GM12878 (cell line): ENCODE data around the gene SMARCC2. TPM values are rescaled to one million over a fixed set of nuclear protein-coding genes. Genes with fewer than 3 reads are reported as not detected.
A peak's percentile ranks its signal among the peaks of the same experiment; 100 is the strongest.

Experiments
- ATAC-seq: fragments of 200-7000 bp; cut with Tn5 transposase; 3 replicates; pipeline ENCODE4 v1.9.1; 2020; ENCODE audit warnings: mild to moderate bottlenecking, moderate library complexity
- BruUV-seq: library from RNA; stranded (reverse); fragments of 400-500 nt; replicated peaks from 2 replicates; lab custom pipeline; 2021; lab: Mats Ljungman, UMichigan
- CTCF ChIA-PET: fragments of 300-600 bp; sonication (Branson Sonifier 250); formaldehyde crosslinking; extraction: SDS; loops from one replicate; lab custom pipeline; 2021; ENCODE audit warnings: inconsistent platforms; lab: Yijun Ruan, JAX
- POLR2A ChIA-PET: fragments of 350-600 bp; formaldehyde crosslinking; extraction: SDS; loops from one replicate; lab custom pipeline; 2021; ENCODE audit warnings: inconsistent platforms; lab: Charles Lee
- RAD21 ChIA-PET: fragments of 300-600 bp; sonication (Branson Sonifier 250); formaldehyde crosslinking; loops from one replicate; lab custom pipeline; 2023; ENCODE audit warnings: antibody characterized with exemption; ENCODE audit not compliant: unreplicated experiment; lab: Charles Lee
- SMC1A ChIA-PET: fragments of 300-600 bp; sonication (Branson Sonifier 250); formaldehyde crosslinking; loops from one replicate; lab custom pipeline; 2023; ENCODE audit not compliant: unreplicated experiment, uncharacterized antibody; lab: Charles Lee
- DNase-seq: peaks from one replicate; pipeline ENCODE4 v3.0.0-alpha.2; 2011; ENCODE audit warnings: low read depth, low spot score
- FAIRE-seq: peaks from 3 replicates; lab custom pipeline; 2011; peaks lifted over from hg19 to GRCh38; lab: Jason Lieb, UNC
- H2AFZ ChIP-seq: 2 replicates; pipeline ENCODE4 v1.6.0; 2011; ENCODE audit warnings: low read depth, low read length, control low read depth; ENCODE audit not compliant: control insufficient read depth
- H3K27ac ChIP-seq: 2 replicates; pipeline ENCODE4 v1.5.1; 2011; ENCODE audit warnings: control low read depth; ENCODE audit not compliant: control insufficient read depth, insufficient read depth
- H3K27me3 ChIP-seq, 2 experiments: replicated peaks in 1 of 2; 2 replicates each; pipeline versions ENCODE4 v1.6.0 to v1.6.1; 2011; ENCODE audit warnings: low read length in 1 of 2; ENCODE audit not compliant: control insufficient read depth in 2 of 2, insufficient read depth in 2 of 2
- H3K36me3 ChIP-seq, 2 experiments: 2 replicates each; pipeline ENCODE4 v1.5.1; 2011; ENCODE audit warnings: low read length in 1 of 2; ENCODE audit not compliant: control insufficient read depth in 2 of 2, insufficient read depth in 2 of 2
- H3K4me1 ChIP-seq: 2 replicates; pipeline ENCODE4 v1.6.1; 2011; ENCODE audit warnings: mild to moderate bottlenecking, low read length, moderate library complexity, mixed read lengths; ENCODE audit not compliant: control insufficient read depth, insufficient read depth
- H3K4me2 ChIP-seq: 2 replicates; pipeline ENCODE4 v1.6.0; 2011; ENCODE audit warnings: control low read depth; ENCODE audit not compliant: control insufficient read depth, insufficient read depth
- H3K4me3 ChIP-seq: fragments of 200-600 bp; sonication (generic); 2 replicates; pipeline ENCODE4 v1.5.1; 2016
- H3K79me2 ChIP-seq: 2 replicates; pipeline ENCODE4 v1.6.0; 2011; ENCODE audit warnings: low read length; ENCODE audit not compliant: control insufficient read depth, insufficient read depth
- H3K9ac ChIP-seq: 2 replicates; pipeline ENCODE4 v1.8.0; 2011; ENCODE audit warnings: low read length, control low read depth, mixed read lengths; ENCODE audit not compliant: control insufficient read depth, insufficient read depth
- H3K9me3 ChIP-seq: replicated peaks from 3 replicates; pipeline ENCODE4 v1.5.1; 2011; ENCODE audit warnings: mild to moderate bottlenecking, low read length; ENCODE audit not compliant: control insufficient read depth, insufficient read depth
- H4K20me1 ChIP-seq: 2 replicates; pipeline ENCODE4 v1.6.0; 2011; ENCODE audit not compliant: control insufficient read depth, insufficient read depth
- GATAD2B ChIP-seq: fragments of 450-650 bp; conservative IDR thresholded peaks from 2 replicates; pipeline ENCODE4 v1.6.1; 2017; ENCODE audit warnings: low read depth, mild to moderate bottlenecking, moderate library complexity
- HDGF ChIP-seq: fragments of 450-650 bp; IDR thresholded peaks from 2 replicates; pipeline ENCODE4 v1.6.1; 2016; ENCODE audit warnings: antibody characterized with exemption
- JUNB ChIP-seq: IDR thresholded peaks from 2 replicates; pipeline ENCODE4 v1.6.1; 2016; ENCODE audit warnings: antibody characterized with exemption, mild to moderate bottlenecking
- MEF2B ChIP-seq: fragments of 450-650 bp; IDR thresholded peaks from 2 replicates; pipeline ENCODE4 v1.6.1; 2018; ENCODE audit warnings: mild to moderate bottlenecking, moderate library complexity; ENCODE audit not compliant: partially characterized antibody, poor library complexity, severe bottlenecking
- POLR2AphosphoS2 ChIP-seq: IDR thresholded peaks from 2 replicates; pipeline ENCODE4 v1.6.1; 2011; ENCODE audit warnings: low read depth, mild to moderate bottlenecking, low read length, improper control_type of control experiment, moderate library complexity
- SIX5 ChIP-seq: IDR thresholded peaks from 2 replicates; pipeline ENCODE4 v1.6.1; 2011; ENCODE audit warnings: mild to moderate bottlenecking, low read depth, low read length, moderate library complexity; ENCODE audit not compliant: severe bottlenecking
- WRNIP1 ChIP-seq: IDR thresholded peaks from 2 replicates; pipeline ENCODE4 v1.6.1; 2011; ENCODE audit warnings: low read depth, low read length, improper control_type of control experiment, borderline replicate concordance
- WGBS: methylation state at CpG from one replicate; pipeline ENCODE4 v1.1.6; 2016; ENCODE audit warnings: low lambda C conversion rate; ENCODE audit not compliant: insufficient replicate concordance, insufficient coverage; ENCODE audit errors: missing lambda C conversion rate; 5-methylcytosine and 5-hydroxymethylcytosine counted together
- in situ Hi-C: fragments of 300-500 bp; cut with MboI; formaldehyde crosslinking; loops from 9 replicates; pipeline ENCODE4 v1.14.3; 2018; ENCODE audit warnings: mixed read lengths
- intact Hi-C: fragments of 100-400 bp; cut with micrococcal nuclease; formaldehyde crosslinking; loops from one replicate; pipeline ENCODE4 v1.14.2; 2022; ENCODE audit not compliant: unreplicated experiment
- polyA plus RNA-seq, 11 experiments: library from polyadenylated mRNA; depleted of rRNA in 4 of 11; unstranded in 6 of 11; stranded (reverse) in 5 of 11; fragments of >200 nt; fragmentation: Nextera tagmentation in 4 of 11; fragmentation: Illumina TruSeq in 1 of 11; extraction: Ambion mirVana in 4 of 11; extraction: Trizol in 1 of 11; gene quantifications; 1 replicate in 1 of 11; 2 replicates in 10 of 11; pipeline versions ENCODE4 v1.2.1 to v1.2.3, GENCODE V29; 2011 to 2016; ENCODE audit warnings: inconsistent platforms in 2 of 11, missing spikeins in 2 of 11, low read depth in 1 of 11
- total RNA-seq, 4 experiments: library from RNA; depleted of rRNA in 3 of 4; stranded (reverse); fragments of >200 nt in 3 of 4; fragmentation: Illumina TruSeq in 1 of 4; extraction: Trizol in 1 of 4; gene quantifications; 2 replicates each; pipeline versions ENCODE4 v1.2.1 to v1.2.3, GENCODE V29; 2013 to 2021
- TF ChIP-seq, protein P1 (sequence below): fragments of 450-650 bp; IDR thresholded peaks from 2 replicates; pipeline ENCODE4 v1.6.1; 2017; ENCODE audit warnings: low read depth, mild to moderate bottlenecking, moderate library complexity
- TF ChIP-seq, protein P2 (sequence below): fragments of 450-650 bp; IDR thresholded peaks from 2 replicates; pipeline ENCODE4 v1.6.1; 2017; ENCODE audit warnings: mild to moderate bottlenecking
- TF ChIP-seq, protein P3 (sequence below), 3 experiments: IDR thresholded peaks in 2 of 3; conservative IDR thresholded peaks in 1 of 3; 2 replicates each; pipeline ENCODE4 v1.5.1; 2011; ENCODE audit warnings: low read depth in 3 of 3, low read length in 3 of 3, mild to moderate bottlenecking in 3 of 3, control low read depth in 2 of 3, moderate library complexity in 2 of 3, inconsistent platforms in 1 of 3, mixed read lengths in 1 of 3; ENCODE audit not compliant: control insufficient read depth in 2 of 3, insufficient read depth in 1 of 3; ENCODE audit errors: extremely low read depth in 1 of 3
- TF ChIP-seq, protein P4 (sequence below): fragments of 150-350 bp; IDR thresholded peaks from 2 replicates; pipeline ENCODE4 v1.6.1; 2014; ENCODE audit warnings: mild to moderate bottlenecking, low read depth, low read length

SMARCC2 gene
- total and polyA plus RNA-seq, 10 of the 15 experiments (the other 5 are each of a cell fraction or from before 2014, with no cell fraction given), result 13.6 to 71.2 (median 42.3) TPM

DNA sequence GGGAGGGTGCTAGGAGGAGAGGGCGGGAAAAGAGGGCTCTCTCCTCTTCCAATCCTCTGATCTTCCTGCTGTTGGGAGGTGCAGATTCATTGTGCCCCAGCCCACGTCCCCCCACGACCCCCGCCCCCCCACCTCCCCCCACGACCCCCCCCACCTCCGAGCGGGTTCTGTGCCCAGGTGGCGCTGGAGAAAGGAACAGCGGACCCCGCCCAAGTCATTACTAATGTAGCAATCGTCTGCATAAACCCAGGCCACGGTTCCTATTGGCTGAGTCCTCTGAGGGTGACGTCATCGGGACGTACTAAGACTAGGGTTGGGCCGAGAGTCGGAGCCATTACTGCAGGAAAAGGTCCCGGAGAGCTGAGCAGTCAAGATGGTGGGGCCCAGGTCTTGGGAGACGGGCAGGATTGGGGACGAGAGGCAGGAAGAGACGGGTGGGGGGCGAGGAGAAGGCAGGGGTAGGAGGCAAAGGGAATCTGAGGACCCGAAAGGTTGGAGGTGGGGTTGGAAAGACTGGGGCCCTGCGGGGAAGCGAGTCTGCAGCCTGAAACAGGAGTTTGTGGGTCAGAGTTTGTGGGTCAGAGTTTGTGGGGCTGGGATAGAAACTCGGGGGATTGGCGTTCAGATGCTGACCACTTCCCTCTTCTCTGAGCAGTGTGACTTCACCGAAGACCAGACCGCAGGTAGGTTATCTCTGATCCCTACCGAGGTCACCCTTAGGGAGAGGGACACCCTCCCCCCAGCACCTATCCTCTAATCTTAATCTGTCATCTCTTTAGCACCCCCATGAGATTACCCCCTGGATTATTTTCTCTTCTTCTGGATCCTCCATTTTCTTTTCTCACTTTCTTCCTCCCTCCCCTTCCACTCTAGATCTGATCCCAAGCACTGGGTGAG is 31.0 kb downstream of the SMARCC2 start, which contains the start of gene MYL6:
TSS of gene MYL6 (plus strand) at position 331 of the 897 bp plus-strand sequence. CDS start at position 374, 43 bp downstream.
- ChIA-PET SMC1A (interaction anchor here (1.0 to 2.4 kb wide), 4 partner anchors 29 to 33 kb away, joined by 3 to 12 read pairs (median 6); partner anchors contain the start of genes ESYT1 and SMARCC2), POLR2A (interaction anchor here (0.6 to 2.5 kb wide), 14 partner anchors 14 to 1095 kb away, joined by 3 to 19 read pairs (median 4); partner anchors contain the start of genes ESYT1, PA2G4, RAB5B and RNF41), RAD21 (interaction anchor here (1.2 to 2.8 kb wide), 7 partner anchors 18 to 63 kb away, joined by 3 to 18 read pairs (median 5); partner anchors contain the start of genes ESYT1, RNF41, SMARCC2 and ZC3H10), CTCF (interaction anchor here (0.8 to 2.2 kb wide), 9 partner anchors 14 to 306 kb away, joined by 4 to 13 read pairs (median 4); partner anchors contain the start of genes ESYT1 and SMARCC2)
- peaks cover 24% of the 10 kb centered on the region for H3K4me1 ChIP-seq
- in situ Hi-C loops, result no loop called here
- peaks cover 23 to 28% of the 10 kb centered on the region in 2 experiments for H3K36me3 ChIP-seq
- no peaks in the 10 kb centered on the region for H3K27me3 ChIP-seq
- peak within 1 kb of the TSS; percentile 98 for H3K4me2 ChIP-seq
- peak within 1 kb of the TSS; percentile 90 for H3K4me3 ChIP-seq
- DNase-seq, result peak; percentile 88
- H3K9me3 ChIP-seq, result no peaks in the 10 kb centered on the region
- intact Hi-C loops, result loop anchor here (2.0 kb wide), 1 partner anchor 31 kb away; the partner anchor contains the start of gene SMARCC2
- H3K79me2 ChIP-seq, result peaks cover 41% of the 10 kb centered on the region
- peak within 1 kb of the TSS; percentile 89 for H3K9ac ChIP-seq
- no peaks in the 10 kb centered on the region for H4K20me1 ChIP-seq
- FAIRE-seq, result peak; percentile 99
- peak within 1 kb of the TSS; percentile 91 for H3K27ac ChIP-seq
- H2AFZ ChIP-seq, result peak within 1 kb of the TSS; percentile 71
- ATAC-seq, result peak; percentile 87
- no TSS peak for BruUV-seq
- WGBS, result 0% methylated on average over 27 of the region's 30 CpGs
- TF ChIP-seq, protein P1, sequence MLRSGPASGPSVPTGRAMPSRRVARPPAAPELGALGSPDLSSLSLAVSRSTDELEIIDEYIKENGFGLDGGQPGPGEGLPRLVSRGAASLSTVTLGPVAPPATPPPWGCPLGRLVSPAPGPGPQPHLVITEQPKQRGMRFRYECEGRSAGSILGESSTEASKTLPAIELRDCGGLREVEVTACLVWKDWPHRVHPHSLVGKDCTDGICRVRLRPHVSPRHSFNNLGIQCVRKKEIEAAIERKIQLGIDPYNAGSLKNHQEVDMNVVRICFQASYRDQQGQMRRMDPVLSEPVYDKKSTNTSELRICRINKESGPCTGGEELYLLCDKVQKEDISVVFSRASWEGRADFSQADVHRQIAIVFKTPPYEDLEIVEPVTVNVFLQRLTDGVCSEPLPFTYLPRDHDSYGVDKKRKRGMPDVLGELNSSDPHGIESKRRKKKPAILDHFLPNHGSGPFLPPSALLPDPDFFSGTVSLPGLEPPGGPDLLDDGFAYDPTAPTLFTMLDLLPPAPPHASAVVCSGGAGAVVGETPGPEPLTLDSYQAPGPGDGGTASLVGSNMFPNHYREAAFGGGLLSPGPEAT, result peak; percentile 73
- TF ChIP-seq MEF2B (no peak), WRNIP1 (no peak), GATAD2B (0 out of 2 replicates have a peak, but pooled peaks have one; percentile 35), HDGF (peak; percentile 95), POLR2AphosphoS2 (peak; percentile 99), SIX5 (no peak), JUNB (no peak; the same call in 1 of the 2 replicates)
- TF ChIP-seq, protein P2, sequence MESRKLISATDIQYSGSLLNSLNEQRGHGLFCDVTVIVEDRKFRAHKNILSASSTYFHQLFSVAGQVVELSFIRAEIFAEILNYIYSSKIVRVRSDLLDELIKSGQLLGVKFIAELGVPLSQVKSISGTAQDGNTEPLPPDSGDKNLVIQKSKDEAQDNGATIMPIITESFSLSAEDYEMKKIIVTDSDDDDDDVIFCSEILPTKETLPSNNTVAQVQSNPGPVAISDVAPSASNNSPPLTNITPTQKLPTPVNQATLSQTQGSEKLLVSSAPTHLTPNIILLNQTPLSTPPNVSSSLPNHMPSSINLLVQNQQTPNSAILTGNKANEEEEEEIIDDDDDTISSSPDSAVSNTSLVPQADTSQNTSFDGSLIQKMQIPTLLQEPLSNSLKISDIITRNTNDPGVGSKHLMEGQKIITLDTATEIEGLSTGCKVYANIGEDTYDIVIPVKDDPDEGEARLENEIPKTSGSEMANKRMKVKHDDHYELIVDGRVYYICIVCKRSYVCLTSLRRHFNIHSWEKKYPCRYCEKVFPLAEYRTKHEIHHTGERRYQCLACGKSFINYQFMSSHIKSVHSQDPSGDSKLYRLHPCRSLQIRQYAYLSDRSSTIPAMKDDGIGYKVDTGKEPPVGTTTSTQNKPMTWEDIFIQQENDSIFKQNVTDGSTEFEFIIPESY, result 0 out of 2 replicates have a peak, but pooled peaks have one; percentile 25
- TF ChIP-seq, protein P3, sequence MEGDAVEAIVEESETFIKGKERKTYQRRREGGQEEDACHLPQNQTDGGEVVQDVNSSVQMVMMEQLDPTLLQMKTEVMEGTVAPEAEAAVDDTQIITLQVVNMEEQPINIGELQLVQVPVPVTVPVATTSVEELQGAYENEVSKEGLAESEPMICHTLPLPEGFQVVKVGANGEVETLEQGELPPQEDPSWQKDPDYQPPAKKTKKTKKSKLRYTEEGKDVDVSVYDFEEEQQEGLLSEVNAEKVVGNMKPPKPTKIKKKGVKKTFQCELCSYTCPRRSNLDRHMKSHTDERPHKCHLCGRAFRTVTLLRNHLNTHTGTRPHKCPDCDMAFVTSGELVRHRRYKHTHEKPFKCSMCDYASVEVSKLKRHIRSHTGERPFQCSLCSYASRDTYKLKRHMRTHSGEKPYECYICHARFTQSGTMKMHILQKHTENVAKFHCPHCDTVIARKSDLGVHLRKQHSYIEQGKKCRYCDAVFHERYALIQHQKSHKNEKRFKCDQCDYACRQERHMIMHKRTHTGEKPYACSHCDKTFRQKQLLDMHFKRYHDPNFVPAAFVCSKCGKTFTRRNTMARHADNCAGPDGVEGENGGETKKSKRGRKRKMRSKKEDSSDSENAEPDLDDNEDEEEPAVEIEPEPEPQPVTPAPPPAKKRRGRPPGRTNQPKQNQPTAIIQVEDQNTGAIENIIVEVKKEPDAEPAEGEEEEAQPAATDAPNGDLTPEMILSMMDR (IDR thresholded peaks at IDR 0.05 in 2 of 3, conservative IDR thresholded peaks at IDR 0.05 in 1 of 3; ENCODE audit: control insufficient read depth in 2 of 3, extremely low read depth in 1 of 3, insufficient read depth in 1 of 3, low read depth in 3 of 3, low read length in 3 of 3), result no peak
- TF ChIP-seq, protein P4, sequence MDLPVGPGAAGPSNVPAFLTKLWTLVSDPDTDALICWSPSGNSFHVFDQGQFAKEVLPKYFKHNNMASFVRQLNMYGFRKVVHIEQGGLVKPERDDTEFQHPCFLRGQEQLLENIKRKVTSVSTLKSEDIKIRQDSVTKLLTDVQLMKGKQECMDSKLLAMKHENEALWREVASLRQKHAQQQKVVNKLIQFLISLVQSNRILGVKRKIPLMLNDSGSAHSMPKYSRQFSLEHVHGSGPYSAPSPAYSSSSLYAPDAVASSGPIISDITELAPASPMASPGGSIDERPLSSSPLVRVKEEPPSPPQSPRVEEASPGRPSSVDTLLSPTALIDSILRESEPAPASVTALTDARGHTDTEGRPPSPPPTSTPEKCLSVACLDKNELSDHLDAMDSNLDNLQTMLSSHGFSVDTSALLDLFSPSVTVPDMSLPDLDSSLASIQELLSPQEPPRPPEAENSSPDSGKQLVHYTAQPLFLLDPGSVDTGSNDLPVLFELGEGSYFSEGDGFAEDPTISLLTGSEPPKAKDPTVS, result no peak
